Heart left ventricle (tissue), 13 donors: ENCODE data around the gene SYT9.

Source experiments
- CTCF ChIP-seq, 12 donors: fragments of 200-600 bp; sonication (generic) in 4 of 12; IDR thresholded peaks; one replicate each; pipeline versions ENCODE4 v1.5.0 to v1.8.0; 2018 to 2022; ENCODE audit warnings: antibody characterized with exemption in 12 of 12, mild to moderate bottlenecking in 5 of 12
- POLR2A ChIP-seq, 2 donors: fragments of 450-650 bp; IDR thresholded peaks; one replicate each; pipeline ENCODE4 v1.6.1; 2017; ENCODE audit warnings: antibody characterized with exemption in 2 of 2, mild to moderate bottlenecking in 2 of 2, moderate library complexity in 2 of 2
- donor health status: ischemic (EF 13 %, LVEDD 7.1; RV severe dilation, severe dysfunction).
- donor health status: DM: no; HTN: yes; CAD: no.
- donor health status: DM: no; HTN: no; CAD: no.
- donor health status: ischemic (EF 25% LVEDD 6.9; RV normal size, moderate dysfunction).
- donor health status: ischemic (EF 25% LVEDD 5.7; RV mildly dilated, moderate dysfunction).
- donor health status: ischemic (EF 35%, LVEDD 5.7; RV mildly dilated, moderate dysfunction).
- donor health status: nonischemic (EF 11% LVEDD 7.7; RV severe dilation, severe dysfunction).
- donor health status: DM: yes; HTN: yes; CAD: no.
- donor health status: PGD.
- donor health status: ischemic (EF 29% LVEDD 5.4; RV normal size, mild dysfunction).
- donor health status: nonischemic (EF 23%, LVEDD 6.1; RV moderate dilation, normal function).

GRCh38 chr11:7421136-7421535 lies 169.4 kb downstream of the SYT9 start:
- TF ChIP-seq POLR2A (IDR thresholded peaks at IDR 0.05), result no peak
- TF ChIP-seq CTCF (IDR thresholded peaks at IDR 0.05), result no peak
